LNCAP (cell line): Measurements from ENCODE around the gene TNN.

ENCODE experiments used
- TF ChIP-seq, protein P1 (sequence below): fragments of 450-650 bp; IDR thresholded peaks from 2 replicates; pipeline ENCODE4 v1.5.1; 2017; ENCODE audit warnings: mild to moderate bottlenecking

The TNN gene

GRCh38 chr1:175178056-175178455 lies 110.4 kb downstream of the TNN start:
- TF ChIP-seq, protein P1, sequence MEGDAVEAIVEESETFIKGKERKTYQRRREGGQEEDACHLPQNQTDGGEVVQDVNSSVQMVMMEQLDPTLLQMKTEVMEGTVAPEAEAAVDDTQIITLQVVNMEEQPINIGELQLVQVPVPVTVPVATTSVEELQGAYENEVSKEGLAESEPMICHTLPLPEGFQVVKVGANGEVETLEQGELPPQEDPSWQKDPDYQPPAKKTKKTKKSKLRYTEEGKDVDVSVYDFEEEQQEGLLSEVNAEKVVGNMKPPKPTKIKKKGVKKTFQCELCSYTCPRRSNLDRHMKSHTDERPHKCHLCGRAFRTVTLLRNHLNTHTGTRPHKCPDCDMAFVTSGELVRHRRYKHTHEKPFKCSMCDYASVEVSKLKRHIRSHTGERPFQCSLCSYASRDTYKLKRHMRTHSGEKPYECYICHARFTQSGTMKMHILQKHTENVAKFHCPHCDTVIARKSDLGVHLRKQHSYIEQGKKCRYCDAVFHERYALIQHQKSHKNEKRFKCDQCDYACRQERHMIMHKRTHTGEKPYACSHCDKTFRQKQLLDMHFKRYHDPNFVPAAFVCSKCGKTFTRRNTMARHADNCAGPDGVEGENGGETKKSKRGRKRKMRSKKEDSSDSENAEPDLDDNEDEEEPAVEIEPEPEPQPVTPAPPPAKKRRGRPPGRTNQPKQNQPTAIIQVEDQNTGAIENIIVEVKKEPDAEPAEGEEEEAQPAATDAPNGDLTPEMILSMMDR: no peak

DNA sequence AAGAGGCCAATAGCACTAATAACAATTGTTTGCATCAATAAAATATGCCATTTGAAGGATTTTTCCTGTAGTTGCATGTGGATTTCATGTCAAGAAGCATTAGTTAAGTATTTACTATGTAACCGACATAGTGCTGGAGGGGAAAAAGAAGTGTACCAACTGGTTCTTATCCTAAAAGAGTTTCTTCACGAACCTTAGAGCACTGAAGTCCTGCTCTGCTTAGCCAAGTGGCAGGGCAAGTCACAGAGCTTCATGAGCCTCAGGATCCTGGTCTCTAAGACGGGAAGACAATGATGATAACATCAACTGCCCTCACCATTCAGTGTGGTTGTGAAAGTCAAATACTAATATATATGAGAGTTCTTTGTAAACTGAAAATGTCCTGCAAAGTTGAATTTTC lies 110.8 kb downstream of the TNN start:
- TF ChIP-seq, protein P1: no peak

DNA sequence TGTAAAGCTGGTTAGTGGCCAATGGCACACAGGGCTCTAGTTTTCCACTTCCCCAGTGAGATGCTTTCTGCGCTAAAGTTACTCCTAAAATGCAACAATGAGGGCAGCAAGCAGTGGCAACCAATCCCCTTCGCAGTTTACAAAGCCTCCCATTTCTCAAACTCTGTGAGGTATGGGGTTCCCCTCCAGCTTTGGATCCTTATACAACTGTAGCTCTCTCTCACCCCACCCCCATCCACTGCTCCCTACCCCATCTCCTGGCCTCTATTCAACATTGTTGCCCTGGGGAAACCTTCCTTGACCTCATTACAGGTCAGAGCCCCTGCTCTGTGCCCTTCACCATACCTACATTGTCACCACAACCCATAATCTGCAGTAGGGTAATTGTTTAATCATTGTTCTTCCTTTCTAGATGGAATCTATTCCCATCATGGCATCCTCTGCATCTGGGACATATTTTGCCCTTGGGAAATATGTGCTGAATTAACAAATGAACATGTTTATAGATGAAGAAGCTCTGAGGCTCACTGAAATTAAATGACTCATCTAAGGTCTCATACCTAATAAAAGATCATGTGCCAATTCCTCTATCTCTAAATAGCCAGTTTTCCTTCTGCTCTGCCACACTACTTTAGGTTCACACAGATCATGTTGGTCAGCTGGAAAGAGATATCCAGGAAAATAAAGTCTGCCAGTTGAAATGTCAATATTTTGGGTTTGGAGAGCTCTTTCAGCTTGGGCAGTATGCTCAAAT lies 112.4 kb downstream of the TNN start:
- TF ChIP-seq, protein P1: no peak

DNA sequence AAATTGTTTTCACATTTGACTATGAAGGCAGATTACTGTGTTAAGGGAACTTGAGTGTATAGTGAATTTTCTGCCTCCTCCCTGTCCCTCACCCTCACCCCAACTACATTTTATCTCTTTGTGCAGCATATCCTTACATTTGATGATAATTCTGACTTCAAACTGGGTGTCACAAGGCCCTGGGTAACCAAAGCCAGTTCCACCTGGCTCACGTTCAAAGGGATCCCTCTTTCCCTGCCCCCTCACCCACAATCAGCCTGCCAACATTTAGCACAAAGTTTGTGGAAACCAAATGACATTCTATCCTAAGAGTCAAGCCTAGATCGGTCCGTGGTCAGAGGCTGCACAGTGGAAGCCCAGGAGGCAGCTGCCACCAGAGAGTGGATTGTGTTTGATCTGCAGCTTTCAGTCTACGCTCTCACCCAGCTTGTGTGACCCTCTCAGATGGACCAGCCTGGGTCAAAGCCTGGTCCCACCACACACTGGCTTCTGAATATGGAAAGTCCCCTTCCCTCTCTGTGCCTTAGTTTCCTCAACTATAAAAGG lies 114.6 kb downstream of the TNN start:
- TF ChIP-seq, protein P1: no peak

DNA sequence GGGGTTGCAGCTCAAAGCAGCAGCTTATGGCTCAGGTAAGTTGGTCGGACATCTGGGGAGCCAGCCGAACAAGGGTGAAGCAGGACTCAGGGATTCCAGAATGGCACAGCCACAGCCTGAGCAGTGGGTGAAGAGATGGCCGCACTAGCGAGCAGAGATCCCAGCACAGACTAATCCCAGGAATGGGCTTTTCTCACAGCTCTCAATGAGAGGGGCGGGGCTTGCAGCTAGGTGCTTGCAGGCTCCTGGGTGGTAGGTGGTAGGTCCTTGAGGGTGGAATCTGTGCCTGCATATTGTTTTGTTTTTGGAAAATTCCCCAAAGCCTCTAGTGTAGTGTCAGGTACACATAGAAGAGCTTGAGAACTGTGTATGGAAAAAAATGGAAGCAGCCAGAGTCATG lies 116.0 kb downstream of the TNN start:
- TF ChIP-seq, protein P1: no peak

DNA sequence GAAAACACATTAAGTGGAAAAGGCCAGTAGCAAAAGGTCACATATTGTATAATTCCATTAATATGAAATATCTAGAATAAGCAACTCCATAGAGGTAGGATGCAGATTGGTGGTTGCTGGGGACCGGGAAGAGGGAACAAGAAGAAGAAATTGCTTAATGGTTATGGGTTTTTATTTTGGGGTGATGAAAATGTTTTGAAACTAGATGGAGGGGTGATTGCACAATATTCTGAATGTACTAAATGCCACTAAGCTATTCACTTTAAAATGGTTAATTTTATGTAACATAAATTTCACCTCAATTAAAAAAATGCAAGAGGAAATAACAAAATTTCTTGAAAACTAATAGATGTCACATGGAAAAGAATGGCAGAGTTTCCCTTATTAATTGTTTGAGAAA lies 118.3 kb downstream of the TNN start:
- TF ChIP-seq, protein P1: no peak

DNA sequence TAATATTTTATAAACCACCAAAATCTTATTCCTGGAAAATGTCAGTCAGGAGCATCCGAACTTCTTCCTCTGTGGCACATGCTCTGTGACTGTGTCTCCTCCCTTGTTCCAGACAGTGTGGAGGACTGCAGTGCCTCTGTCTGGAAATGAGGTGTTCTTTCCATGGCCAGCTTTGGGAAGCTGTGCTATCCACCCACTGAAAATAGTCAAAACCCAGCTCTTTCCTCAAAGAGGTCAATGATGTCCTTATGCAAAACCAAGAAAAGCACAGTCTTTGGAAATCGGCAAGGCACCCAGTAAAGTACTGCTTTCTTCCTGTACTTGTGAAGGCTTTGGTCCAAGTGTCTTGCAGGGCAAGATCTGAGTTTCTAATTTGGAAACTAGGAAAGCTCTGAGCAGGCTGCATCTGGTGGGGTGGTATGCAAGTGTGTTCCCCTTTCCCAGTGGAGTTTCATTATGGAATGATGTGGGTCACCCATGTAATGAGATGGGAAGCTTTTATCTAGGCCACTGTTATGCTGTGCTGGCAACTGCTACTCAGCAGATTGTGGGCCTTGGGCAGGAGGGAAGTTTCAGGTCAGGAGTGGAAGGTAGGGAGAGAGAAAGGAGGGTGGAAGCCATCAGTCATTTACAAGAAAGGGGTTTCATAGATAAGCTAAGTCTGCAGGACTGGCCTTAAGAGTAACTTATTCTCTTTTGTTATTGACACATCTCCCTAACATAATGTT lies 119.0 kb downstream of the TNN start:
- TF ChIP-seq, protein P1: no peak
